LNCAP (cell line): ENCODE data around the gene SALL1.

Experiments used
- CTCF ChIP-seq: fragments of 450-650 bp; IDR thresholded peaks from 2 replicates; pipeline ENCODE4 v1.5.1; 2017; ENCODE audit warnings: mild to moderate bottlenecking

Gene SALL1

DNA sequence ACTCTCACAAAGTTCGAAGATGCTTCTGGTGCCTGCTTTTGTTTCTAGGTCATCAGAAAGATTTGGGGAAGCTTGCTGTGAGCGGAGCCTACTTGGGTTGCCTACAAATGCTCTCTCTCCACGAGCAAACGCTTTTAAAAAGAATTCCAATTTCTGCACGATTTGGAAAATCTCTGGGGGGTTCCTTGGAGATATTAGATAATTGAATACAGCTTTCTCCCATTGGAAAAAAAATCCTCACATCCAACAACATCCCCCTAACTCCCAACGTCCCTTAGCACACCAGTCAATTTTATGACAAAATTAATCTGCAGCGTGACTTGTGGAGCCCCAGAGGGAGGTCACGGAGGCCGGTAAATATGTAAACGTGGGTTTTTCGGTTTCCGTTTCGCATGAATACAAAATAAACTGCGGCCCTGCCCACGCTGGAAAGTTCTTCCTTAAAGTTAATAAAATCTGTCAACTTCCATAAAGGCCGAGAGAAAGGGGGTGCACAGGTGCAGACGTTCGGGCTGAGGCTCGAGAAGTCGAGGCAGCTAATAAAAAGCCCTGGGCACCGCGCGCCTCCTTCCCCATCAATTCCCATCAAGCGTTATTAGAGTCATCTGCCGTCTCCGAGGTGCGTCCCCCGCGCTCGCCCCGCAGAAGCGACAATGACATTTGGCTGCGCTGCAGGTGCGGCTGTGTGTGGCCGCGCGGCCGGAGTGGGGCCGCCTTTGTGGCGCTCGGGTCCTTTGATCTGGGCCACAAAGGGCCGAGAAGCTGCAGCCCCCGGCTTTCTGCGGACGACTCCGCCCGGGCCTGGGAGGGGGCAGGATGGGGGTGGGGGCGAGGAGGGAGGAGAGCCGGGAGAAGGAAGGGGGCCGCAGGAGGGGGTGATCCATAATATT lies 37.6 kb downstream of the SALL1 start:
- no peak for TF ChIP-seq CTCF

GRCh38 chr16:51112323-51112722 lies 38.7 kb downstream of the SALL1 start:
- TF ChIP-seq CTCF = no peak

DNA sequence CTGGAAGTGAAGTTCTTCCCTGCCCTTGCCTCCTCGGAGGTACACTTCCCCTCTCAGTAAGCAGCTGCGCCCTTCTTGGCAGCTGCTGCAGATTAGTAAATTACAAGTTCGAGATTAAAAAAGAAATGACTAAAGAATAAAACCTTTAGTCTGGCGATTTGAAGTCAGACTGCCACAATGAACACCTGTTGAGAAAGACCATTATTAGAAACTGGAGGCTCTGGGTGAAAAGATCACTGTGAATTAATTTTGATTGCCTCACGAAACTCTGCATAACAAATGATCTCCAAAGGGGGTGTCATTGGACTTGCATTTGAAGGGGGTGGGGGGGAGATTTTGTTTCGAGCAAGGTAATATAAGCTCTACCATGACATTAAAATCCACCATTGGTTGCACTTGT lies 39.3 kb downstream of the SALL1 start:
- no peak for TF ChIP-seq CTCF

- TF ChIP-seq CTCF = no peak
Observed at GRCh38 chr16:51110700-51111157, 40.3 kb downstream of the SALL1 start.

GRCh38 chr16:51109173-51109572 lies 41.9 kb downstream of the SALL1 start:
- TF ChIP-seq CTCF = no peak

DNA sequence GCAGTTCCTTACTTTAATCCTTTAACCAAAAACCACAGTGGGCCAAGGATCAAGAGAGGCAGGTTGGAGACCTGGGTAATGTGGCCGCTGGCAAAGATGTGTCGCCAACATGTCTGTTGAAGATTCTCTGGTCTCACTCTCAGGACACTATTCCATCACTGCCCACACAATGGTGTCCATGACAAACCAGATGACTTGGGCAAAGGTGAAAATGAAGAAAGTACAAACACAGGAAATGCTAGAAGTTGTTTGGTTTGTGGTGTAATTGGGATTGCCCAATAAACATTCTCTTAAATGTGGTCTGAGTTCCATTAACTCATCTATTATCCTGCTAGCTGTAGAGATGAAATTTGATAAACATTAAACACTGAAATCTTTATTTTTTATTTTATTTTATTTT lies 43.3 kb downstream of the SALL1 start:
- no peak for TF ChIP-seq CTCF

DNA sequence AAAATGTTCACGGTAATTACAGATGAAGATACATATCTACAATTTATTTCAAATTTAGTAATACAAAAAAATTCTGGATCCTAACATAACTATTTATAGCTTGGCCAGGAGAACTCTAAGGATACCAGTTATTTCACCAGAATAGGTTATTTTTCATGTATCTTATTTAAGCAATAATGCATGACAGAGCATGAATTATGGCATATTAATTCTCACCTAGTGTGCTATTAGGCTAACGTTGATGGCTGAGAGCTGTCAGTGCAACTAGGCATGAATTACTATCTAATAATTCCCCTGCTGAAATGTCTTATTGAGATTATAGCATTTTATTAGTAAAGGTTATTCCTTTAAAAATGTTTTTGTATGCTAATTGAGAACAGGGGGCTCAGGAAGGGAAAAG lies 44.5 kb downstream of the SALL1 start:
- no peak for TF ChIP-seq CTCF

DNA sequence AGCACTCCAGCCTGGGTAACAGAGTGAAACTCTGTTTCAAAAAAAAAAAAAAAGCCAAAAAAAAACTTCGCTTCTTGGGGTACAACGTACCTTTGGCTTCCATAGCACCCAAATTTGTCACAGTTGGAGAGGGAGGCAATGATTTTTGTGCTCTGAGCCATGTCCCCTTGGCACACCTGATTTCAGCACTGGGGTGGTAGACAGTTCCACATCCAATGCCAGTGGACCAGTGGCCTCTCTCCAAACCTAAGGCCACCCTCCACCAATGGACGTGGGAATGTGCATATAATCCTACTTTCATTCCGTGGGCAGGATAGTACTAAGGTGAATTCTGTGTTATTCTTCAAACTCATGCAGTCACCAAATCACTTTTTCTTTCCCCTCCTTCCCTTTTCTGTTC lies 47.5 kb downstream of the SALL1 start:
- no peak for TF ChIP-seq CTCF
